ENCODE data around the gene POLH. TPM values are rescaled to one million over a fixed set of nuclear protein-coding genes. Genes with fewer than 3 reads are reported as not detected.
A peak's percentile ranks its signal among the peaks of the same experiment; 100 is the strongest.

POLH gene
- 40.6 and 43.4 TPM in 2 replicates for total RNA-seq (2013; cell fraction: nucleolus; rRNA removed)
- 16.5 and 17.8 TPM in 2 replicates for total RNA-seq (2014; rRNA removed)
- total RNA-seq (2014; rRNA removed; fragmentation: Illumina TruSeq; extraction: Trizol), result 16.2 and 17.7 TPM in 2 replicates
- total RNA-seq (2021), result 22.8 and 28.0 TPM in 2 replicates
- polyA plus RNA-seq (2011; ENCODE audit: low read depth), result 9.5 TPM
- polyA plus RNA-seq (2011; rRNA removed), result 33.6 and 43.4 TPM in 2 replicates
- 21.8 and 23.6 TPM in 2 replicates for polyA plus RNA-seq (2011; cell fraction: cytosol; rRNA removed)
- 20.7 and 24.0 TPM in 2 replicates for polyA plus RNA-seq (2011; cell fraction: nucleus; rRNA removed)
- 13.1 and 17.4 TPM in 2 replicates for polyA plus RNA-seq (2012)
- polyA plus RNA-seq (2014; fragmentation: Illumina TruSeq; extraction: Trizol), result 19.6 and 19.7 TPM in 2 replicates
- 1 to 10 TPM; 5.5 to 6.3 TPM for polyA plus RNA-seq (2014; fragmentation: Nextera tagmentation; extraction: Ambion mirVana)
- polyA plus RNA-seq (2014; rRNA removed), result 12.3 and 13.1 TPM in 2 replicates
- 10 to 100 TPM; 23.5 to 26.0 TPM for polyA plus RNA-seq (2016; fragmentation: Nextera tagmentation; extraction: Ambion mirVana)
- polyA minus RNA-seq (2011; rRNA and poly(A)+ RNA removed), result 40.4 and 72.2 TPM in 2 replicates
- 9.9 and 18.2 TPM in 2 replicates for polyA minus RNA-seq (2011; cell fraction: cytosol; rRNA and poly(A)+ RNA removed)
- 12.9 and 18.7 TPM in 2 replicates for polyA minus RNA-seq (2011; cell fraction: nucleus; rRNA and poly(A)+ RNA removed)
- percentile 75 among the genes with signal in this experiment for Bru-seq, nascent RNA
- BruChase-seq, experiment 1, labeled RNA remaining after a 6-hour chase, result percentile 77 among the genes with signal in this experiment
- BruChase-seq, experiment 2, labeled RNA remaining after a 2-hour chase, result percentile 84 among the genes with signal in this experiment
- long read RNA-seq, experiment 1, transcript POLH-202 (11 exons, 3,540 nt), result major isoform, 6 of 15 reads
- long read RNA-seq, experiment 1, partial matches to known transcripts, result 2 of 15 reads
- long read RNA-seq, experiment 1, other reads (novel, unspliced or antisense), result 7 of 15 reads
- long read RNA-seq, experiment 2, transcript POLH-202 (11 exons, 3,540 nt), result major isoform, 26 of 88 reads
- long read RNA-seq, experiment 2, partial matches to known transcripts, result 26 of 88 reads
- long read RNA-seq, experiment 2, other reads (novel, unspliced or antisense), result 33 of 88 reads

GRCh38 chr6:43575772-43576551 is at the start of gene POLH, which contains the start of gene XPO5:
TSS of gene POLH (plus strand) at chr6:43576185. CDS start at chr6:43582320, 6,135 bp downstream.
TSS of gene XPO5 (minus strand) at chr6:43576038. CDS start at chr6:43575864, 174 bp downstream.
- FAIRE-seq (peak; percentile 62), DNase-seq (ENCODE audit: low read depth, low spot score) (peak; percentile 82), ATAC-seq (peak; percentile 95)
- Histone ChIP-seq H3K4me1 (ENCODE audit: control insufficient read depth, insufficient read depth, low read length) (no peaks in the 10 kb centered on the region; the same call in 1 of the 2 replicates), H4K20me1 (ENCODE audit: control insufficient read depth, insufficient read depth) (no peaks in the 10 kb centered on the region), H2AFZ (ENCODE audit: control insufficient read depth, low read depth, low read length) (peak within 1 kb of the TSS; percentile 95), H3K4me3 (peak within 1 kb of the TSS; percentile 89), H3K4me2 (ENCODE audit: control insufficient read depth, insufficient read depth) (peak within 1 kb of the TSS; percentile 77), H3K9ac (ENCODE audit: control insufficient read depth, insufficient read depth, low read length) (peak within 1 kb of the TSS; percentile 85), H3K27ac (ENCODE audit: control insufficient read depth, insufficient read depth) (peak within 1 kb of the TSS; percentile 79), H3K79me2 (ENCODE audit: control insufficient read depth, insufficient read depth, low read length) (peaks cover 66% of the 10 kb centered on the region), H3K9me3 (replicated peaks; ENCODE audit: control insufficient read depth, insufficient read depth, low read length) (no peaks in the 10 kb centered on the region), H3K36me3 (ENCODE audit: control insufficient read depth in 2 of 2, insufficient read depth in 2 of 2, low read length in 1 of 2) (peaks cover 0 to 22% of the 10 kb centered on the region in 2 experiments; a peak in 3 of 4 replicates), H3K27me3 (replicated peaks in 1 of 2; ENCODE audit: control insufficient read depth in 2 of 2, insufficient read depth in 2 of 2, low read length in 1 of 2) (no peaks in the 10 kb centered on the region)
- POLR2A ChIA-PET, result interaction anchor here (0.6 to 2.0 kb wide), 12 partner anchors 8 to 995 kb away, joined by 3 to 10 read pairs (median 3); partner anchors contain the start of genes GTPBP2, POLR1C and YIPF3
- intact Hi-C loops (cut with micrococcal nuclease; ENCODE audit: unreplicated experiment), result no loop called here
- in situ Hi-C loops (cut with MboI), result no loop called here
- under 1% methylated on average over 69 of the region's 76 CpGs for WGBS (ENCODE audit: insufficient coverage, insufficient replicate concordance, low lambda C conversion rate, missing lambda C conversion rate)
- RAD21 ChIA-PET (ENCODE audit: unreplicated experiment), result interaction anchor here (0.5 to 1.6 kb wide), 4 partner anchors 53 to 503 kb away, joined by 3 to 4 read pairs (median 3); partner anchors contain the start of gene GTPBP2
- CTCF ChIA-PET, result interaction anchor here (0.6 to 1.2 kb wide), 5 partner anchors 33 to 193 kb away, joined by 3 to 7 read pairs (median 4); no protein-coding TSS in a partner anchor
- SMC1A ChIA-PET (ENCODE audit: uncharacterized antibody, unreplicated experiment), result interaction anchor here (0.9 kb wide), 1 partner anchor 215 kb away, joined by 3 read pairs; no protein-coding TSS in a partner anchor
- BruUV-seq (replicated peaks), result no TSS peak
- TF ChIP-seq IRF3 (IDR thresholded peaks at IDR 0.05) (no peak), BHLHE40 (IDR thresholded peaks at IDR 0.05; ENCODE audit: borderline replicate concordance in 1 of 2, low read depth in 2 of 2, low read length in 1 of 2) (peak; percentile 67 to 93), RELA (IDR thresholded peaks at IDR 0.05; ENCODE audit: borderline replicate concordance, partially characterized antibody) (peak; percentile 35), DPF2 (IDR thresholded peaks at IDR 0.05) (peak; percentile 76), ATF7 (IDR thresholded peaks at IDR 0.05; ENCODE audit: low read depth) (no peak), E4F1 (IDR thresholded peaks at IDR 0.05; ENCODE audit: borderline replicate concordance, partially characterized antibody) (peak; percentile 40), NFYA (IDR thresholded peaks at IDR 0.05; ENCODE audit: borderline replicate concordance, low read depth, low read length) (no peak), ZSCAN29 (IDR thresholded peaks at IDR 0.05) (no peak), BCLAF1 (IDR thresholded peaks at IDR 0.05) (no peak)
